A673 (cell line): Measurements from ENCODE around the gene OLFM4. TPM values are rescaled to one million over a fixed set of nuclear protein-coding genes. Genes with fewer than 3 reads are reported as not detected.

Experiments used
- BruUV-seq: library from RNA; stranded (reverse); fragments of 400-500 nt; replicated peaks from 2 replicates; lab custom pipeline; 2021; lab: Mats Ljungman, UMichigan
- CTCF ChIA-PET: fragments of 300-600 bp; sonication (Branson Sonifier 250); formaldehyde crosslinking; loops from one replicate; lab custom pipeline; 2022; ENCODE audit warnings: antibody characterized with exemption; lab: Charles Lee
- POLR2A ChIA-PET: fragments of 300-600 bp; sonication (Branson Sonifier 250); formaldehyde crosslinking; loops from one replicate; lab custom pipeline; 2022; ENCODE audit warnings: antibody characterized with exemption; ENCODE audit not compliant: low non-redundant PET; lab: Charles Lee
- DNase-seq: peaks from one replicate; pipeline ENCODE4 v3.0.0-alpha.2; 2015; ENCODE audit warnings: low spot score
- H3K27ac ChIP-seq: fragments of 200-600 bp; sonication (generic); 2 replicates; pipeline ENCODE4 v1.5.1; 2016; ENCODE audit warnings: mixed run types, low read depth, mild to moderate bottlenecking, mixed read lengths, antibody characterized with exemption, low read length; ENCODE audit not compliant: poor library complexity, severe bottlenecking
- H3K27me3 ChIP-seq: fragments of 200-600 bp; sonication (generic); replicated peaks from 2 replicates; pipeline ENCODE4 v1.6.1; 2017; ENCODE audit warnings: mixed run types, low read depth, mild to moderate bottlenecking, mixed read lengths, antibody characterized with exemption, low read length; ENCODE audit not compliant: insufficient read depth, poor library complexity
- H3K36me3 ChIP-seq: fragments of 200-600 bp; sonication (generic); 2 replicates; pipeline ENCODE4 v1.6.1; 2016; ENCODE audit warnings: mixed run types, mild to moderate bottlenecking, mixed read lengths, antibody characterized with exemption, low read length; ENCODE audit not compliant: insufficient read depth, poor library complexity, severe bottlenecking
- H3K4me1 ChIP-seq: fragments of 200-600 bp; sonication (generic); 2 replicates; pipeline ENCODE4 v1.6.1; 2017; ENCODE audit warnings: mixed run types, mild to moderate bottlenecking, mixed read lengths, antibody characterized with exemption, low read length; ENCODE audit not compliant: insufficient read depth, poor library complexity, severe bottlenecking
- H3K4me3 ChIP-seq: fragments of 200-600 bp; sonication (generic); 2 replicates; pipeline ENCODE4 v1.5.1; 2016; ENCODE audit warnings: low read depth, mixed run types, mild to moderate bottlenecking, mixed read lengths, low read length; ENCODE audit not compliant: poor library complexity, severe bottlenecking
- H3K9me3 ChIP-seq: fragments of 200-600 bp; sonication (generic); 2 replicates; pipeline ENCODE4 v1.6.1; 2016; ENCODE audit warnings: mixed run types, low read depth, mild to moderate bottlenecking, mixed read lengths, antibody characterized with exemption, low read length; ENCODE audit not compliant: poor library complexity, severe bottlenecking
- EZH2 ChIP-seq: fragments of 200-600 bp; sonication (generic); IDR thresholded peaks from 2 replicates; pipeline ENCODE4 v1.6.1; 2017; ENCODE audit warnings: borderline replicate concordance, low read depth, mild to moderate bottlenecking, mixed read lengths, antibody characterized with exemption, low read length; ENCODE audit not compliant: poor library complexity, severe bottlenecking
- intact Hi-C: fragments of 100-400 bp; cut with micrococcal nuclease; formaldehyde crosslinking; loops from one replicate; pipeline ENCODE4 v1.10.0; 2022; ENCODE audit not compliant: unreplicated experiment
- total RNA-seq: library from RNA; stranded (reverse); gene quantifications from 2 replicates; pipeline ENCODE4 v1.2.3, GENCODE V29; 2021
- TF ChIP-seq, protein P1 (sequence below): fragments of 300-800, 200-600 bp; sonication (generic); conservative IDR thresholded peaks from 2 replicates; pipeline ENCODE4 v1.5.1; 2017; ENCODE audit warnings: low read depth, mild to moderate bottlenecking, antibody characterized with exemption, low read length, moderate library complexity, mixed read lengths

Gene OLFM4
- total RNA-seq, 1 experiment from 2014 or later = not detected

DNA sequence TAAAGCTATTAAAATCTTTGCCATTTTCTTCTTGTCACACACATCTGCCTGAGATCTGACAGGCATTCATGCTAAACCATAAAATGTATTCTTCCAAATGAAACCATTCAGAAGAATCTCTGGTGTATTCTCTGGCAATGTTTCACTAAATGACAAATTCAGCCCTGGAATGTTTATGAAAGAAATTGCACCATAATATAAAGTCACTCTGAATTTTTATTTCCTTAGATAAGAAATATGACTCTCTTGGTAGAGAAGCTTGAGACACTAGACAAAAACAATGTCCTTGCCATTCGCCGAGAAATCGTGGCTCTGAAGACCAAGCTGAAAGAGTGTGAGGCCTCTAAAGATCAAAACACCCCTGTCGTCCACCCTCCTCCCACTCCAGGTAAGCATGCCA is 14.3 kb downstream of the OLFM4 start:
- Histone ChIP-seq H3K27ac (no peak overlapping the region), H3K27me3 (no peaks in the 10 kb centered on the region), H3K9me3 (no peaks in the 10 kb centered on the region), H3K4me1 (no peaks in the 10 kb centered on the region), H3K4me3 (no peak overlapping the region), H3K36me3 (no peaks in the 10 kb centered on the region)
- BruUV-seq = no TSS peak
- no peak for DNase-seq
- no peak for TF ChIP-seq EZH2
- TF ChIP-seq, protein P1, sequence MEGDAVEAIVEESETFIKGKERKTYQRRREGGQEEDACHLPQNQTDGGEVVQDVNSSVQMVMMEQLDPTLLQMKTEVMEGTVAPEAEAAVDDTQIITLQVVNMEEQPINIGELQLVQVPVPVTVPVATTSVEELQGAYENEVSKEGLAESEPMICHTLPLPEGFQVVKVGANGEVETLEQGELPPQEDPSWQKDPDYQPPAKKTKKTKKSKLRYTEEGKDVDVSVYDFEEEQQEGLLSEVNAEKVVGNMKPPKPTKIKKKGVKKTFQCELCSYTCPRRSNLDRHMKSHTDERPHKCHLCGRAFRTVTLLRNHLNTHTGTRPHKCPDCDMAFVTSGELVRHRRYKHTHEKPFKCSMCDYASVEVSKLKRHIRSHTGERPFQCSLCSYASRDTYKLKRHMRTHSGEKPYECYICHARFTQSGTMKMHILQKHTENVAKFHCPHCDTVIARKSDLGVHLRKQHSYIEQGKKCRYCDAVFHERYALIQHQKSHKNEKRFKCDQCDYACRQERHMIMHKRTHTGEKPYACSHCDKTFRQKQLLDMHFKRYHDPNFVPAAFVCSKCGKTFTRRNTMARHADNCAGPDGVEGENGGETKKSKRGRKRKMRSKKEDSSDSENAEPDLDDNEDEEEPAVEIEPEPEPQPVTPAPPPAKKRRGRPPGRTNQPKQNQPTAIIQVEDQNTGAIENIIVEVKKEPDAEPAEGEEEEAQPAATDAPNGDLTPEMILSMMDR = no peak
- intact Hi-C loops = no loop called here
- ChIA-PET POLR2A (no interaction called here), CTCF (no interaction called here)

GRCh38 chr13:53043398-53043797 is 14.8 kb downstream of the OLFM4 start:
- Histone ChIP-seq H3K27me3 (no peaks in the 10 kb centered on the region), H3K27ac (no peak overlapping the region), H3K4me1 (no peaks in the 10 kb centered on the region), H3K36me3 (no peaks in the 10 kb centered on the region), H3K4me3 (no peak overlapping the region), H3K9me3 (no peaks in the 10 kb centered on the region)
- ChIA-PET POLR2A (no interaction called here), CTCF (no interaction called here)
- intact Hi-C loops = no loop called here
- DNase-seq = no peak
- no TSS peak for BruUV-seq
- TF ChIP-seq EZH2 = no peak
- TF ChIP-seq, protein P1 = no peak

DNA sequence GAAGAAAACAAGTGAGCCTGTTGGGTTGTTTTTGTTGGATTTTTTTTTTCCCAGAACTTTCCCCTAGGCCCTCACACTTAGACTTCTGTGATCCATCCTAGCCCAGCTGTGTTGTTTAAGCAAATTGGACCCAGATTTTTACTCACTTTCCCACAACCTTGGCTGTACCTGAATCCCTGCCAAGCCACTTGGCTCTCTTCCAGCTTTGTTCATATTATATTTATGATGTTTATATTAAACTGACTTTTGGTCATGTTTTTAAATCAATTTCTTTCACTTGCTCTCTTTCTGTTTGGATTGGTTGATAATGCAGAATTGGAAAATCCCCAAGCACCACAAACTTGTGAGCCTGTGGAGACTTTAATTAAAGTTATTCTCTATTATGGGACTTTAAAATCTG is 16.6 kb downstream of the OLFM4 start:
- no TSS peak for BruUV-seq
- DNase-seq = no peak
- ChIA-PET POLR2A (no interaction called here), CTCF (no interaction called here)
- no peaks in the 10 kb centered on the region for H3K4me1 ChIP-seq
- no peak overlapping the region for H3K27ac ChIP-seq
- H3K4me3 ChIP-seq = no peak overlapping the region
- no peaks in the 10 kb centered on the region for H3K9me3 ChIP-seq
- H3K27me3 ChIP-seq = no peaks in the 10 kb centered on the region
- H3K36me3 ChIP-seq = no peaks in the 10 kb centered on the region
- intact Hi-C loops = no loop called here
- TF ChIP-seq, protein P1 = no peak
- TF ChIP-seq EZH2 = no peak
